Neural progenitor cell (in vitro differentiated cells): ENCODE measurements around the gene MIA2. TPM values are rescaled to one million over a fixed set of nuclear protein-coding genes. Genes with fewer than 3 reads are reported as not detected.
"Not testable (repeated sequence)": the region's sequence is repeated elsewhere in the genome, so short reads cannot be mapped to it uniquely, and the experiment has no call there.

Experiments
- DNase-seq: peaks from one replicate; pipeline ENCODE4 v3.0.0-alpha.2; 2016; ENCODE audit warnings: low spot score
- H2AFZ ChIP-seq: fragments of 200-600 bp; sonication (generic); replicated peaks from 2 replicates; pipeline ENCODE4 v1.6.1; 2016; ENCODE audit warnings: antibody characterized with exemption
- H3F3A ChIP-seq: fragments of 200-600 bp; sonication (generic); 2 replicates; pipeline ENCODE4 v1.6.1; 2016; ENCODE audit warnings: antibody characterized with exemption, low read depth
- H3K27ac ChIP-seq: fragments of 200-600 bp; sonication (generic); 2 replicates; pipeline ENCODE4 v1.5.1; 2016; ENCODE audit warnings: mild to moderate bottlenecking
- H3K27me3 ChIP-seq: fragments of 200-600 bp; sonication (generic); 2 replicates; pipeline ENCODE4 v1.6.1; 2016; ENCODE audit warnings: mild to moderate bottlenecking, moderate library complexity
- H3K36me3 ChIP-seq: fragments of 200-600 bp; sonication (generic); 2 replicates; pipeline ENCODE4 v1.5.1; 2016
- H3K4me1 ChIP-seq: fragments of 200-600 bp; sonication (generic); 2 replicates; pipeline ENCODE4 v1.6.1; 2016; ENCODE audit warnings: mixed run types
- H3K4me2 ChIP-seq: fragments of 200-600 bp; sonication (generic); 2 replicates; pipeline ENCODE4 v1.6.1; 2016
- H3K4me3 ChIP-seq: fragments of 200-600 bp; sonication (generic); 2 replicates; pipeline ENCODE4 v1.5.1; 2016
- H3K79me2 ChIP-seq: fragments of 200-600 bp; sonication (generic); 2 replicates; pipeline ENCODE4 v1.6.1; 2016; ENCODE audit warnings: low read depth
- H3K9ac ChIP-seq: fragments of 200-600 bp; sonication (generic); 2 replicates; pipeline ENCODE4 v1.6.1; 2016
- H3K9me3 ChIP-seq: fragments of 200-600 bp; sonication (generic); 2 replicates; pipeline ENCODE4 v1.5.1; 2016; ENCODE audit warnings: low read depth
- H4K20me1 ChIP-seq: fragments of 200-600 bp; sonication (generic); 2 replicates; pipeline ENCODE4 v1.6.1; 2016; ENCODE audit warnings: low read depth
- H3K27ac Mint-ChIP-seq: 3 replicates; pipeline ENCODE4 v1.8.0; 2021; ENCODE audit warnings: mixed read lengths
- H3K27me3 Mint-ChIP-seq: 2 replicates; pipeline ENCODE4 v1.8.0; 2022; ENCODE audit warnings: low read depth, mild to moderate bottlenecking, inconsistent platforms, moderate library complexity, mixed read lengths; ENCODE audit not compliant: insufficient read depth
- H3K36me3 Mint-ChIP-seq: 3 replicates; pipeline ENCODE4 v1.8.0; 2021; ENCODE audit warnings: mixed read lengths
- H3K4me1 Mint-ChIP-seq: 3 replicates; pipeline ENCODE4 v1.8.0; 2021; ENCODE audit warnings: mixed read lengths
- H3K4me3 Mint-ChIP-seq: 3 replicates; pipeline ENCODE4 v1.8.0; 2021; ENCODE audit warnings: mild to moderate bottlenecking, moderate library complexity, mixed read lengths
- H3K9me3 Mint-ChIP-seq: 3 replicates; pipeline ENCODE4 v1.8.0; 2020; ENCODE audit warnings: mixed read lengths
- CTCF ChIP-seq: fragments of 200-600 bp; sonication (generic); IDR thresholded peaks from 2 replicates; pipeline ENCODE4 v1.5.1; 2017; ENCODE audit warnings: antibody characterized with exemption, mild to moderate bottlenecking
- EZH2 ChIP-seq: fragments of 200-600 bp; sonication (generic); IDR thresholded peaks from 2 replicates; pipeline ENCODE4 v1.6.1; 2017; ENCODE audit warnings: antibody characterized with exemption, mild to moderate bottlenecking, moderate library complexity
- EZH2phosphoT487 ChIP-seq: fragments of 200-600 bp; sonication (generic); IDR thresholded peaks from 2 replicates; pipeline ENCODE4 v1.6.1; 2017; ENCODE audit warnings: antibody characterized with exemption
- total RNA-seq: library from RNA; depleted of rRNA; stranded (reverse); fragments of >200 nt; gene quantifications from 2 replicates; pipeline ENCODE4 v1.2.3, GENCODE V29; 2015; ENCODE audit warnings: low replicate concordance

MIA2 gene
- total RNA-seq, 1 donor from 2014 or later, result 13.0 TPM

- no peaks in the 10 kb centered on the region for H3K9me3 ChIP-seq
- H3K27me3 ChIP-seq, result no peaks in the 10 kb centered on the region
- no peaks in the 10 kb centered on the region for H3K79me2 ChIP-seq
- no peak overlapping the region for H2AFZ ChIP-seq
- Mint-ChIP-seq H3K4me3 (no peak overlapping the region), H3K36me3 (no peaks in the 10 kb centered on the region), H3K9me3 (no peaks in the 10 kb centered on the region), H3K27me3 (no peaks in the 10 kb centered on the region), H3K4me1 (no peaks in the 10 kb centered on the region), H3K27ac (no peak overlapping the region)
- DNase-seq, result no peak
- no peak overlapping the region for H3K4me2 ChIP-seq
- H4K20me1 ChIP-seq, result no peaks in the 10 kb centered on the region
- H3F3A ChIP-seq, result no peaks in the 10 kb centered on the region
- TF ChIP-seq EZH2phosphoT487 (no peak), EZH2 (no peak), CTCF (no peak)
- no peaks in the 10 kb centered on the region for H3K36me3 ChIP-seq
- no peak overlapping the region for H3K4me3 ChIP-seq
- no peak overlapping the region for H3K27ac ChIP-seq
- H3K4me1 ChIP-seq, result no peaks in the 10 kb centered on the region
- H3K9ac ChIP-seq, result no peak overlapping the region
Measured at GRCh38 chr14:39232554-39233415, 930 bp upstream of the MIA2 start.

- not testable (repeated sequence) for H3K27me3 ChIP-seq, H3K79me2 ChIP-seq, H3K27me3 Mint-ChIP-seq, H3K9ac ChIP-seq, H3K36me3 ChIP-seq, DNase-seq, H3K9me3 ChIP-seq, H4K20me1 ChIP-seq, H3K9me3 Mint-ChIP-seq, H3F3A ChIP-seq, H3K4me1 ChIP-seq, H3K4me3 Mint-ChIP-seq, H3K4me2 ChIP-seq, H3K27ac Mint-ChIP-seq, H2AFZ ChIP-seq, H3K4me3 ChIP-seq, H3K36me3 Mint-ChIP-seq, H3K27ac ChIP-seq, H3K4me1 Mint-ChIP-seq
Measured at GRCh38 chr14:39234986-39235385, 1.3 kb downstream of the MIA2 start.

- H3K27me3 Mint-ChIP-seq, H3F3A ChIP-seq, H3K27ac ChIP-seq, H2AFZ ChIP-seq, H3K9ac ChIP-seq, H3K9me3 ChIP-seq, H3K27me3 ChIP-seq, H3K79me2 ChIP-seq, H3K4me2 ChIP-seq, H3K4me3 Mint-ChIP-seq, H3K4me3 ChIP-seq, H3K4me1 Mint-ChIP-seq, H3K36me3 Mint-ChIP-seq, H3K9me3 Mint-ChIP-seq, H3K4me1 ChIP-seq, H3K27ac Mint-ChIP-seq, H3K36me3 ChIP-seq, H4K20me1 ChIP-seq, DNase-seq: not testable (repeated sequence)
Measured at GRCh38 chr14:39235466-39235865, 1.8 kb downstream of the MIA2 start.

- no peaks in the 10 kb centered on the region for H3K79me2 ChIP-seq
- H3K27me3 ChIP-seq, result no peaks in the 10 kb centered on the region
- no peak overlapping the region for H2AFZ ChIP-seq
- Mint-ChIP-seq H3K27ac (no peak overlapping the region), H3K4me3 (no peak overlapping the region), H3K36me3 (no peaks in the 10 kb centered on the region), H3K27me3 (peaks cover 2% of the 10 kb centered on the region), H3K9me3 (no peaks in the 10 kb centered on the region), H3K4me1 (no peaks in the 10 kb centered on the region)
- no peak for TF ChIP-seq CTCF
- no peak for TF ChIP-seq EZH2
- TF ChIP-seq EZH2phosphoT487, result no peak
- no peaks in the 10 kb centered on the region for H3F3A ChIP-seq
- no peak overlapping the region for H3K27ac ChIP-seq
- no peak overlapping the region for H3K9ac ChIP-seq
- no peaks in the 10 kb centered on the region for H3K4me1 ChIP-seq
- H3K36me3 ChIP-seq, result no peaks in the 10 kb centered on the region
- H3K4me3 ChIP-seq, result no peak overlapping the region
- no peak overlapping the region for H3K4me2 ChIP-seq
- H4K20me1 ChIP-seq, result no peaks in the 10 kb centered on the region
- DNase-seq, result no peak
- no peaks in the 10 kb centered on the region for H3K9me3 ChIP-seq
Measured at GRCh38 chr14:39240769-39241168, 7.1 kb downstream of the MIA2 start.
